SK-N-SH (cell line): Measurements from ENCODE around the gene LTB4R. TPM values are rescaled to one million over a fixed set of nuclear protein-coding genes. Genes with fewer than 3 reads are reported as not detected.

Experiments
- CTCF ChIA-PET: fragments of 300-600, 350-600 bp; formaldehyde crosslinking; extraction: SDS; loops from one replicate; lab custom pipeline; 2021; lab: Yijun Ruan, JAX
- POLR2A ChIA-PET: fragments of 350-600 bp; sonication (Branson Sonifier 250); formaldehyde crosslinking; extraction: SDS; loops from one replicate; lab custom pipeline; 2020; ENCODE audit warnings: antibody characterized with exemption, inconsistent platforms; lab: Yijun Ruan, JAX
- DNase-seq: peaks from one replicate; pipeline ENCODE4 v3.0.0; 2012
- H2AFZ ChIP-seq: fragments of 200-600 bp; sonication (generic); 2 replicates; pipeline ENCODE4 v1.8.1; 2016; ENCODE audit warnings: antibody characterized with exemption, mild to moderate bottlenecking, low read depth
- H3F3A ChIP-seq: fragments of 200-600 bp; sonication (generic); replicated peaks from 2 replicates; pipeline ENCODE3; 2016; ENCODE audit warnings: antibody characterized with exemption, mild to moderate bottlenecking; ENCODE audit not compliant: insufficient read depth
- H3K27ac ChIP-seq, 2 experiments: fragments of 200-500 bp in 1 of 2; fragments of 200-600 bp in 1 of 2; sonication (Bioruptor generic) in 1 of 2; sonication (generic), shearing (Covaris generic) in 1 of 2; 2 replicates each; pipeline versions ENCODE4 v1.5.1 to v1.6.1; 2014 to 2016; ENCODE audit warnings: low read depth in 2 of 2, inconsistent platforms in 1 of 2, low read length in 1 of 2, mild to moderate bottlenecking in 1 of 2, mixed read lengths in 1 of 2
- H3K27me3 ChIP-seq: fragments of 200-600 bp; sonication (generic), shearing (Covaris generic); 2 replicates; pipeline ENCODE4 v1.6.1; 2016; ENCODE audit warnings: mixed run types; ENCODE audit not compliant: insufficient read depth
- H3K36me3 ChIP-seq, 2 experiments: fragments of 200-500 bp in 1 of 2; fragments of 200-600 bp in 1 of 2; sonication (Bioruptor generic) in 1 of 2; sonication (generic) in 1 of 2; replicated peaks in 1 of 2; 2 replicates each; pipeline versions ENCODE3 to v1.5.1; 2014 to 2016; ENCODE audit warnings: low read length in 1 of 2, mild to moderate bottlenecking in 1 of 2; ENCODE audit not compliant: insufficient read depth in 2 of 2, control insufficient read depth in 1 of 2
- H3K4me1 ChIP-seq, 2 experiments: fragments of 200-500 bp in 1 of 2; fragments of 200-600 bp in 1 of 2; sonication (Bioruptor generic) in 1 of 2; sonication (generic), shearing (Covaris generic) in 1 of 2; 2 replicates each; pipeline versions ENCODE4 v1.5.1 to v1.6.1; 2014 to 2016; ENCODE audit warnings: low read depth in 1 of 2, low read length in 1 of 2, mixed run types in 1 of 2; ENCODE audit not compliant: insufficient read depth in 2 of 2, control insufficient read depth in 1 of 2
- H3K4me2 ChIP-seq: fragments of 200-600 bp; sonication (generic), shearing (Covaris generic); 2 replicates; pipeline ENCODE4 v1.6.1; 2017; ENCODE audit warnings: mixed run types
- H3K4me3 ChIP-seq, 2 experiments: fragments of 200-500 bp in 1 of 2; fragments of 200-600 bp in 1 of 2; sonication (Bioruptor generic) in 1 of 2; sonication (generic), shearing (Covaris generic) in 1 of 2; 2 replicates each; pipeline versions ENCODE4 v1.5.1 to v1.8.1; 2014 to 2016; ENCODE audit warnings: low read depth in 2 of 2, inconsistent platforms in 1 of 2, low read length in 1 of 2, mild to moderate bottlenecking in 1 of 2, mixed read lengths in 1 of 2, moderate library complexity in 1 of 2
- H3K79me2 ChIP-seq: fragments of 200-600 bp; sonication (generic); 2 replicates; pipeline ENCODE4 v1.8.1; 2017; ENCODE audit warnings: mild to moderate bottlenecking; ENCODE audit not compliant: insufficient read depth
- H3K9ac ChIP-seq: fragments of 200-600 bp; sonication (generic); 2 replicates; pipeline ENCODE4 v1.6.1; 2017; ENCODE audit warnings: mixed run types
- H3K9me2 ChIP-seq: fragments of 200-600 bp; sonication (generic); 2 replicates; pipeline ENCODE4 v1.6.1; 2017; ENCODE audit warnings: mixed run types
- H3K9me3 ChIP-seq: fragments of 200-600 bp; sonication (generic); 2 replicates; pipeline ENCODE4 v1.6.1; 2017; ENCODE audit warnings: mixed run types, mild to moderate bottlenecking, moderate library complexity
- H4K20me1 ChIP-seq: fragments of 200-600 bp; sonication (generic); 2 replicates; pipeline ENCODE4 v1.6.1; 2017; ENCODE audit warnings: mild to moderate bottlenecking, mixed run types; ENCODE audit not compliant: insufficient read depth
- CTCF ChIP-seq: fragments of 200-600 bp; sonication (generic); IDR thresholded peaks from 2 replicates; pipeline ENCODE4 v1.6.1; 2017; ENCODE audit warnings: antibody characterized with exemption, mild to moderate bottlenecking, moderate library complexity
- ELF1 ChIP-seq: IDR thresholded peaks from 2 replicates; pipeline ENCODE4 v1.4.0; 2012
- EP300 ChIP-seq, 2 experiments: IDR thresholded peaks; 2 replicates each; pipeline versions ENCODE4 v1.4.0 to v1.6.1; 2012; ENCODE audit warnings: borderline replicate concordance in 1 of 2, low read depth in 1 of 2, low read length in 1 of 2
- EZH2phosphoT487 ChIP-seq: fragments of 200-600 bp; sonication (generic); IDR thresholded peaks from 2 replicates; pipeline ENCODE4 v1.6.1; 2017; ENCODE audit warnings: low read depth, mixed run types, mild to moderate bottlenecking, antibody characterized with exemption, moderate library complexity, borderline replicate concordance
- FOXJ3 ChIP-seq: sonication (generic); formaldehyde crosslinking; IDR thresholded peaks from 2 replicates; pipeline ENCODE4 v1.5.1; 2020; ENCODE audit warnings: mild to moderate bottlenecking, missing genetic modification reagents
- GATA2 ChIP-seq: sonication (generic); formaldehyde crosslinking; IDR thresholded peaks from 2 replicates; pipeline ENCODE4 v1.5.0; 2020; ENCODE audit warnings: mild to moderate bottlenecking, missing genetic modification reagents
- IRF3 ChIP-seq: fragments of 150-350 bp; IDR thresholded peaks from 2 replicates; pipeline ENCODE4 v1.6.1; 2016; ENCODE audit warnings: mild to moderate bottlenecking, low read depth, low read length
- JUND ChIP-seq: IDR thresholded peaks from 2 replicates; pipeline ENCODE4 v1.4.0; 2012
- MEF2A ChIP-seq: IDR thresholded peaks from 2 replicates; pipeline ENCODE4 v1.4.0; 2012; ENCODE audit warnings: low read depth, borderline replicate concordance
- NFIC ChIP-seq: IDR thresholded peaks from 2 replicates; pipeline ENCODE4 v1.4.0; 2012; ENCODE audit warnings: borderline replicate concordance
- NRF1 ChIP-seq: IDR thresholded peaks from 2 replicates; pipeline ENCODE4 v1.6.1; 2012; ENCODE audit warnings: low read depth, mild to moderate bottlenecking, low read length
- POLR2AphosphoS5 ChIP-seq: IDR thresholded peaks from 2 replicates; pipeline ENCODE4 v1.6.1; 2012; ENCODE audit warnings: low read depth, low read length
- RAD21 ChIP-seq: IDR thresholded peaks from 2 replicates; pipeline ENCODE4 v1.6.1; 2012; ENCODE audit warnings: mild to moderate bottlenecking, low read length
- REST ChIP-seq: IDR thresholded peaks from 2 replicates; pipeline ENCODE4 v1.6.1; 2012; ENCODE audit warnings: mild to moderate bottlenecking, low read depth, low read length, moderate library complexity
- TAF1 ChIP-seq: IDR thresholded peaks from 2 replicates; pipeline ENCODE4 v1.6.1; 2012; ENCODE audit warnings: low read depth, mild to moderate bottlenecking, low read length, moderate library complexity, borderline replicate concordance
- TCF12 ChIP-seq: IDR thresholded peaks from 2 replicates; pipeline ENCODE4 v1.4.0; 2012
- USF1 ChIP-seq: IDR thresholded peaks from 2 replicates; pipeline ENCODE4 v1.4.0; 2012; ENCODE audit warnings: low read depth, borderline replicate concordance
- USF2 ChIP-seq: fragments of 150-350 bp; IDR thresholded peaks from 2 replicates; pipeline ENCODE4 v1.6.1; 2017; ENCODE audit warnings: antibody characterized with exemption, low read length, low read depth, borderline replicate concordance
- ZBTB33 ChIP-seq: IDR thresholded peaks from 2 replicates; pipeline ENCODE4 v1.4.0; 2012; ENCODE audit warnings: low read depth, borderline replicate concordance
- WGBS: methylation state at CpG from one replicate; pipeline ENCODE4 v1.1.6; 2017; ENCODE audit warnings: low lambda C conversion rate; 5-methylcytosine and 5-hydroxymethylcytosine counted together
- polyA plus RNA-seq, 3 experiments: library from polyadenylated mRNA; depleted of rRNA; stranded (reverse); fragments of >200 nt; gene quantifications; 2 replicates each; pipeline ENCODE4 v1.2.3, GENCODE V29; 2012

The LTB4R gene
- polyA plus RNA-seq, 1 of the 3 experiments (the other 2 are of a cell fraction): 11.9 TPM

GRCh38 chr14:24300326-24300980 lies 10.8 kb upstream of the LTB4R start:
- peak overlapping the region; percentile 90; the same call in 1 of the 2 replicates for H2AFZ ChIP-seq
- CTCF ChIA-PET: interaction anchor here (0.6 to 8.1 kb wide), 9 partner anchors 8 to 209 kb away, joined by 3 to 191 read pairs (median 7); partner anchors contain the start of genes CIDEB, LTB4R2, MDP1 and TINF2
- no peak for TF ChIP-seq RAD21
- no peak for TF ChIP-seq MEF2A
- TF ChIP-seq EZH2phosphoT487: no peak
- no peak for TF ChIP-seq EP300 (IDR thresholded peaks at IDR 0.05; ENCODE audit: borderline replicate concordance in 1 of 2, low read depth in 1 of 2, low read length in 1 of 2)
- no peak for TF ChIP-seq JUND
- no peak for TF ChIP-seq REST
- no peak for TF ChIP-seq GATA2
- no peak for TF ChIP-seq NFIC
- TF ChIP-seq IRF3: no peak
- no peak for TF ChIP-seq POLR2AphosphoS5
- TF ChIP-seq ELF1: no peak
- no peak for TF ChIP-seq CTCF
- TF ChIP-seq FOXJ3 (CRISPR knock-in tag): no peak
- no peak for TF ChIP-seq TCF12
- TF ChIP-seq USF2: no peak
- no peak for TF ChIP-seq ZBTB33
- TF ChIP-seq NRF1: no peak
- TF ChIP-seq USF1: no peak
- no peak for TF ChIP-seq TAF1
- DNase-seq: no peak
- H4K20me1 ChIP-seq: no peaks in the 10 kb centered on the region
- no peaks in the 10 kb centered on the region for H3K9me2 ChIP-seq
- H3K4me2 ChIP-seq: peak overlapping the region; percentile 98
- H3K27me3 ChIP-seq: no peaks in the 10 kb centered on the region
- peak overlapping the region; percentile 82 for H3K9ac ChIP-seq
- H3K36me3 ChIP-seq: peaks cover 38 to 49% of the 10 kb centered on the region in 2 experiments
- peak overlapping the region; percentile 92 to 93 for H3K4me3 ChIP-seq
- H3F3A ChIP-seq: peaks cover 18% of the 10 kb centered on the region
- peak overlapping the region in 1 of 2 experiments; percentile 69; a peak in 1 of 4 replicates for H3K27ac ChIP-seq
- H3K79me2 ChIP-seq: peaks cover 28% of the 10 kb centered on the region
- no peaks in the 10 kb centered on the region for H3K9me3 ChIP-seq
- 25% methylated on average over 16 of the region's 16 CpGs for WGBS
- H3K4me1 ChIP-seq: peaks cover 13 to 14% of the 10 kb centered on the region in 2 experiments
- POLR2A ChIA-PET: interaction anchor here (2.0 to 4.5 kb wide), 2 partner anchors 29 to 58 kb away, joined by 6 to 27 read pairs; partner anchors contain the start of genes RABGGTA and TINF2
